ENCODE measurements around the gene TMEM147.

Gene TMEM147

DNA sequence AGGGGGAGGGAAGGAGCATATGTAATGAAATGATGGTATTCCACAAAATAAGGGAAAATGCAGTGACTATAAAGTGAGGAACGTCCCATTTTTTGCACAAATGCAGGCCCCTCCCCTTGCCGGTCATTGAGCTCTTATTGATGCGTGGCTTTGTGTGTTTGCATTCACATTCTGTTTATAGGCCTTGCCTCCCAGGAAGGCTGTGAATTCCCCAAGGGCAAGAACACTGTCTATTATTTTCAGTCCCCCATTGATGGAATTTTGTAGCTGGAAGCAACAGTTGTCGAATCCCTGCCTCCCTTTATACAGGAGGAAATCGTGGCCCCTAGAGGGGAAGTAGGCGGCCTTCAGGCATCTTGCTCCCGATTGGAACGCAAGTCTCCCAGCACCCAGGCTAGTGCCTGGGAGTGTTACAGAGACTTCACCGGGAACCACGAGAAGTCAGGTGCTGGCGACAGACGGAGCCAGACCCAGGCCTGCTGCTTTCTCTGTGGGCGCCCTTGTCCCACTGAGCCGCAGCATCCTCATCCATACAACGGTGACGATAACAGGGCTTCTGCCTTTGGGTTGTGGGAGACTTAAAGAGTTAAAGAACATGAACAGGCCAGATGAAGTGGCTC, 24.2 kb upstream of the TMEM147 start:
- Histone ChIP-seq H3K9me3 (ENCODE audit: low read length) (no peaks in the 10 kb centered on the region), H3F3A (ENCODE audit: insufficient read depth, low read length) (no peaks in the 10 kb centered on the region), H2AFZ (ENCODE audit: low read length) (no peak overlapping the region), H3K79me2 (ENCODE audit: insufficient read depth, low read length) (no peaks in the 10 kb centered on the region), H3K9me2 (ENCODE audit: low read depth, low read length) (no peaks in the 10 kb centered on the region), H3K4me1 (ENCODE audit: insufficient read depth, low read length, severe bottlenecking) (no peaks in the 10 kb centered on the region), H3K4me2 (ENCODE audit: low read length) (no peak overlapping the region), H3K27me3 (ENCODE audit: insufficient read depth, low read length) (0 out of 2 replicates have a peak, but pooled peaks cover 6% of the 10 kb centered on the region), H3K36me3 (ENCODE audit: insufficient read depth, low read length) (no peaks in the 10 kb centered on the region), H3K4me3 (ENCODE audit: low read depth, low read length, poor library complexity, severe bottlenecking) (no peak overlapping the region), H4K20me1 (ENCODE audit: insufficient read depth, low read length) (no peaks in the 10 kb centered on the region), H3K9ac (ENCODE audit: low read length) (no peak overlapping the region), H3K27ac (ENCODE audit: low read depth, low read length, poor library complexity, severe bottlenecking) (no peak overlapping the region)
- TF ChIP-seq EZH2 (IDR thresholded peaks at IDR 0.05; ENCODE audit: borderline replicate concordance, low read length) (no peak), CTCF (IDR thresholded peaks at IDR 0.05; ENCODE audit: low read length) (no peak)

- TF ChIP-seq CTCF (IDR thresholded peaks at IDR 0.05; ENCODE audit: low read length) = no peak
- TF ChIP-seq EZH2 (IDR thresholded peaks at IDR 0.05; ENCODE audit: borderline replicate concordance, low read length) = no peak
- Histone ChIP-seq H2AFZ (ENCODE audit: low read length) (no peak overlapping the region), H3K36me3 (ENCODE audit: insufficient read depth, low read length) (no peaks in the 10 kb centered on the region), H3K9ac (ENCODE audit: low read length) (no peak overlapping the region), H3K9me2 (ENCODE audit: low read depth, low read length) (no peaks in the 10 kb centered on the region), H3K79me2 (ENCODE audit: insufficient read depth, low read length) (no peaks in the 10 kb centered on the region), H3K27ac (ENCODE audit: low read depth, low read length, poor library complexity, severe bottlenecking) (no peak overlapping the region), H3K4me3 (ENCODE audit: low read depth, low read length, poor library complexity, severe bottlenecking) (no peak overlapping the region), H3K27me3 (ENCODE audit: insufficient read depth, low read length) (0 out of 2 replicates have a peak, but pooled peaks cover 10% of the 10 kb centered on the region), H4K20me1 (ENCODE audit: insufficient read depth, low read length) (no peaks in the 10 kb centered on the region), H3K4me1 (ENCODE audit: insufficient read depth, low read length, severe bottlenecking) (no peaks in the 10 kb centered on the region), H3K4me2 (ENCODE audit: low read length) (no peak overlapping the region), H3K9me3 (ENCODE audit: low read length) (no peaks in the 10 kb centered on the region), H3F3A (ENCODE audit: insufficient read depth, low read length) (no peaks in the 10 kb centered on the region)
These were observed 22.6 kb upstream of the TMEM147 start for GRCh38 chr19:35522745-35523327.

DNA sequence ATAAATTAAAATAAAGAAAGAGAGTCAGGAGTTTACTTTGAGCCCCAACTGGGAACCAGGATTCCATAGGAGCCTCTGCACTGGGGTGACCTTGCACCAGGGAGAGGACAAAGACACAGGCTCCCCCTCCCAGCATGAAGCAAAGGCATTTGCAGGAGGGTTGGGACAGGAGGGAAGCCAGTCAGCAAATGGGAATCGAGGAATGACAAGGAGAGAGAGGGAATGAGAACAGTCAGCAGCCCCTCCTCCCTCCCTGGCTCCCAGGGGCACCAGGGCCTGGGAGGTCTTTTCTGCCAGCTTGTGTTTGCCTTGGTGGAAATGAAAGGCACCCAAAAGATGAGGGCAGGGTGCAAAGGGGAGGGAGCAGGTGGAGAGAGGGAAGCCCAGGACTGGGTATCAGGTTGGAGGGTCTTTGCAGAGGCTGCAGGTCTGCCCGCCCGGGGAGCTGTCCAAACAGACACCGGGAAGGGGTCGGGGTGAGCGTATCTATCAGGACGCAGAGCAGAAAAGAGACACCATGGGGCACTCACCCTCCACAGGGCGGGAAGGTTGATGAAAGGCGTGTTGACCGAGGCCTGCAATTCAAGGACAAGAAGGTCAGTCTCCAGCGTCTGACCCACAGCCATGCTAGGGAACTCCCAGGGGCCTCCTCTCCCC, 21.1 kb upstream of the TMEM147 start:
- no peak overlapping the region for H3K9ac ChIP-seq (ENCODE audit: low read length)
- no peak for TF ChIP-seq CTCF (IDR thresholded peaks at IDR 0.05; ENCODE audit: low read length)
- H4K20me1 ChIP-seq (ENCODE audit: insufficient read depth, low read length) = no peaks in the 10 kb centered on the region
- no peaks in the 10 kb centered on the region for H3K9me2 ChIP-seq (ENCODE audit: low read depth, low read length)
- H3F3A ChIP-seq (ENCODE audit: insufficient read depth, low read length) = no peaks in the 10 kb centered on the region
- H3K4me1 ChIP-seq (ENCODE audit: insufficient read depth, low read length, severe bottlenecking) = no peaks in the 10 kb centered on the region
- H3K9me3 ChIP-seq (ENCODE audit: low read length) = no peaks in the 10 kb centered on the region
- H3K4me3 ChIP-seq (ENCODE audit: low read depth, low read length, poor library complexity, severe bottlenecking) = no peak overlapping the region
- no peak overlapping the region for H3K27ac ChIP-seq (ENCODE audit: low read depth, low read length, poor library complexity, severe bottlenecking)
- 0 out of 2 replicates have a peak, but pooled peaks cover 5% of the 10 kb centered on the region for H3K27me3 ChIP-seq (ENCODE audit: insufficient read depth, low read length)
- no peaks in the 10 kb centered on the region for H3K36me3 ChIP-seq (ENCODE audit: insufficient read depth, low read length)
- H3K4me2 ChIP-seq (ENCODE audit: low read length) = no peak overlapping the region
- H2AFZ ChIP-seq (ENCODE audit: low read length) = no peak overlapping the region
- no peaks in the 10 kb centered on the region for H3K79me2 ChIP-seq (ENCODE audit: insufficient read depth, low read length)

All from OCI-LY1 (cell line).